ENCODE measurements around the gene TRABD2B. TPM values are rescaled to one million over a fixed set of nuclear protein-coding genes. Genes with fewer than 3 reads are reported as not detected.

The TRABD2B gene
- total RNA-seq, 1 experiment from 2014 or later: 0.36 TPM

- Histone ChIP-seq H3K4me3 (ENCODE audit: low read depth, low read length) (no peak overlapping the region), H3K27me3 (replicated peaks; ENCODE audit: control insufficient read depth, insufficient read depth, low read length) (no peaks in the 10 kb centered on the region), H3K36me3 (ENCODE audit: control insufficient read depth, insufficient read depth, low read length) (no peaks in the 10 kb centered on the region), H3K4me1 (no peaks in the 10 kb centered on the region), H3K9me3 (no peaks in the 10 kb centered on the region)
- no peak overlapping the region for H3K27ac Mint-ChIP-seq (ENCODE audit: unreplicated experiment)
- no peak for DNase-seq
- BruUV-seq (replicated peaks): no TSS peak
- no peaks in the 10 kb centered on the region for H3K36me3 Mint-ChIP-seq (ENCODE audit: insufficient read depth, unreplicated experiment)
- ChIA-PET POLR2A (no interaction called here), CTCF (no interaction called here)
- intact Hi-C loops (cut with micrococcal nuclease; ENCODE audit: unreplicated experiment): no loop called here
- peaks cover 7% of the 10 kb centered on the region for H3K4me1 Mint-ChIP-seq (ENCODE audit: low read depth, unreplicated experiment)
- no peaks in the 10 kb centered on the region for H3K27me3 Mint-ChIP-seq (ENCODE audit: insufficient read depth, unreplicated experiment)
- TF ChIP-seq, protein P1, sequence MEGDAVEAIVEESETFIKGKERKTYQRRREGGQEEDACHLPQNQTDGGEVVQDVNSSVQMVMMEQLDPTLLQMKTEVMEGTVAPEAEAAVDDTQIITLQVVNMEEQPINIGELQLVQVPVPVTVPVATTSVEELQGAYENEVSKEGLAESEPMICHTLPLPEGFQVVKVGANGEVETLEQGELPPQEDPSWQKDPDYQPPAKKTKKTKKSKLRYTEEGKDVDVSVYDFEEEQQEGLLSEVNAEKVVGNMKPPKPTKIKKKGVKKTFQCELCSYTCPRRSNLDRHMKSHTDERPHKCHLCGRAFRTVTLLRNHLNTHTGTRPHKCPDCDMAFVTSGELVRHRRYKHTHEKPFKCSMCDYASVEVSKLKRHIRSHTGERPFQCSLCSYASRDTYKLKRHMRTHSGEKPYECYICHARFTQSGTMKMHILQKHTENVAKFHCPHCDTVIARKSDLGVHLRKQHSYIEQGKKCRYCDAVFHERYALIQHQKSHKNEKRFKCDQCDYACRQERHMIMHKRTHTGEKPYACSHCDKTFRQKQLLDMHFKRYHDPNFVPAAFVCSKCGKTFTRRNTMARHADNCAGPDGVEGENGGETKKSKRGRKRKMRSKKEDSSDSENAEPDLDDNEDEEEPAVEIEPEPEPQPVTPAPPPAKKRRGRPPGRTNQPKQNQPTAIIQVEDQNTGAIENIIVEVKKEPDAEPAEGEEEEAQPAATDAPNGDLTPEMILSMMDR (IDR thresholded peaks at IDR 0.05; ENCODE audit: insufficient read depth in 1 of 2, low read depth in 1 of 2, low read length in 1 of 2, severe bottlenecking in 1 of 2, unreplicated experiment in 1 of 2): no peak
- H3K4me3 Mint-ChIP-seq (ENCODE audit: unreplicated experiment): no peak overlapping the region
- H3K9me3 Mint-ChIP-seq (ENCODE audit: unreplicated experiment): no peaks in the 10 kb centered on the region
Observed at GRCh38 chr1:47821760-47822159, 175.4 kb downstream of the TRABD2B start.

DNA sequence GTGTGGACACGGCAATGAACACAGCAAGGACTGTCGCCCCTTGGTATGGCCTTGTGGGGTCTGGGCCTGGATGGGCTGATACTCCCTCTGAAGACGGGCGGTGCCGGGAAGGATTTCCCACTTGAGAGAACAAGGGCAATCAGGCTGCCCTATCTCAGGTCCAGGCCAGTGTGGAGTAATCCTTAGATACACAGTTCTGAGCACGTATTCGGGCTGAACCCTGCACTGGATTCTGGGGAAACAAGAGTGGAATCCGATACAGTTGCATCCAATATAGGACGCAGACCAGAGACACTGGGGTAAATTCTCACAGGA, 177.7 kb downstream of the TRABD2B start:
- no peaks in the 10 kb centered on the region for H3K9me3 ChIP-seq
- BruUV-seq (replicated peaks): no TSS peak
- no peaks in the 10 kb centered on the region for H3K27me3 Mint-ChIP-seq (ENCODE audit: insufficient read depth, unreplicated experiment)
- no peaks in the 10 kb centered on the region for H3K36me3 Mint-ChIP-seq (ENCODE audit: insufficient read depth, unreplicated experiment)
- intact Hi-C loops (cut with micrococcal nuclease; ENCODE audit: unreplicated experiment): no loop called here
- H3K4me1 ChIP-seq: no peaks in the 10 kb centered on the region
- H3K9me3 Mint-ChIP-seq (ENCODE audit: unreplicated experiment): no peaks in the 10 kb centered on the region
- peaks cover 7% of the 10 kb centered on the region for H3K4me1 Mint-ChIP-seq (ENCODE audit: low read depth, unreplicated experiment)
- DNase-seq: no peak
- no peak overlapping the region for H3K4me3 Mint-ChIP-seq (ENCODE audit: unreplicated experiment)
- H3K4me3 ChIP-seq (ENCODE audit: low read depth, low read length): no peak overlapping the region
- no peaks in the 10 kb centered on the region for H3K36me3 ChIP-seq (ENCODE audit: control insufficient read depth, insufficient read depth, low read length)
- POLR2A ChIA-PET: no interaction called here
- no peak overlapping the region for H3K27ac Mint-ChIP-seq (ENCODE audit: unreplicated experiment)
- no peaks in the 10 kb centered on the region for H3K27me3 ChIP-seq (replicated peaks; ENCODE audit: control insufficient read depth, insufficient read depth, low read length)
- TF ChIP-seq, protein P1 (IDR thresholded peaks at IDR 0.05; ENCODE audit: insufficient read depth in 1 of 2, low read depth in 1 of 2, low read length in 1 of 2, severe bottlenecking in 1 of 2, unreplicated experiment in 1 of 2): no peak
- CTCF ChIA-PET: no interaction called here

DNA sequence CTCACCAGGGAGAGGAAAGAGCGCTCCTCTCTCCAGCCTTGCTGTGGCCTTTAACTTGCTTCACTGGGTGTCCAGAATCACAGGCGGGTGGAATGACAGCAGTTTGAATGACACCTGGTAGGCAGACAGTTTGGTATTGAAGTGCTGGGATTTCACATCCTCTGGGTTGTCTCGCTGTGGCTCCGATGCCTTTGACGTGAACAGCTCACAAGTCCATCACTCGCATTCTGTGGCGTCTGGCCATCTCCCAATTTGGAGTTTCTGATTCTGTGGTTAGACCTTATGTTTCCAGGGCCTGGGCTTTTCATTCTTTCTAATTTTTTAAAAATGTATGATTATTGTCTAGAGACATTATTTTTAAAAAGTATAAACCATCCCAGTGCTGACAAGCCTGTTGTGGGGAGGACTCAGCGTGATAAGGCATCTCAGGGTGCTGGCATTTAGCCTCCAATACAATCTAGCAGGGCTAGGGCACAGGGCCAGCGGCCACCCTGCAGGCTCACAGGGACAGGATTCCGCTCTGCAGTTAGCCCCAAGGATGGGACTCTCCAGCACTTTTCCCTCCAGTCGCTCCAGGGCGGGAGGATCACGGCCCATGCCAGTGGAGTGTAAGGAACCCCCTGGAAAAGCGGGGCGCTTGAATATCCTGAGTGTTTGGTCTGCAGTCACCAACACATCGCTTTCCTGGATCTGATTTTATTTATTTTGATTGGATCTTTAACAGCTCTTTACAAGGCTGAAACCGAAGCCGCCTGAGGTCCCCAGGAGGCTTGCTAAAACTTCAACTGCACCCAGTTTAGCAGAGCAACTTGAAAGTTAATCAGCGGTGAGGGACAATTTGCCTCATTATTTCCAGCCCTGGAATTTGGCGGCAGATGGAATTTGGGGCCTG, 178.3 kb downstream of the TRABD2B start:
- no peak for DNase-seq
- H3K27me3 Mint-ChIP-seq (ENCODE audit: insufficient read depth, unreplicated experiment): no peaks in the 10 kb centered on the region
- no TSS peak for BruUV-seq (replicated peaks)
- H3K27ac Mint-ChIP-seq (ENCODE audit: unreplicated experiment): no peak overlapping the region
- H3K4me3 Mint-ChIP-seq (ENCODE audit: unreplicated experiment): no peak overlapping the region
- TF ChIP-seq, protein P1 (IDR thresholded peaks at IDR 0.05; ENCODE audit: insufficient read depth in 1 of 2, low read depth in 1 of 2, low read length in 1 of 2, severe bottlenecking in 1 of 2, unreplicated experiment in 1 of 2): no peak
- Histone ChIP-seq H3K4me3 (ENCODE audit: low read depth, low read length) (no peak overlapping the region), H3K9me3 (no peaks in the 10 kb centered on the region), H3K4me1 (no peaks in the 10 kb centered on the region), H3K36me3 (ENCODE audit: control insufficient read depth, insufficient read depth, low read length) (no peaks in the 10 kb centered on the region), H3K27me3 (replicated peaks; ENCODE audit: control insufficient read depth, insufficient read depth, low read length) (no peaks in the 10 kb centered on the region)
- intact Hi-C loops (cut with micrococcal nuclease; ENCODE audit: unreplicated experiment): no loop called here
- ChIA-PET POLR2A (no interaction called here), CTCF (no interaction called here)
- peaks cover 13% of the 10 kb centered on the region for H3K4me1 Mint-ChIP-seq (ENCODE audit: low read depth, unreplicated experiment)
- no peaks in the 10 kb centered on the region for H3K9me3 Mint-ChIP-seq (ENCODE audit: unreplicated experiment)
- no peaks in the 10 kb centered on the region for H3K36me3 Mint-ChIP-seq (ENCODE audit: insufficient read depth, unreplicated experiment)
